K562 (cell line): Measurements from ENCODE around the gene DIP2B. TPM values are rescaled to one million over a fixed set of nuclear protein-coding genes. Genes with fewer than 3 reads are reported as not detected.

Experiments
- ATAC-seq: fragments of 200-7000 bp; cut with Tn5 transposase; 3 replicates; pipeline ENCODE4 v1.9.1; 2020; ENCODE audit warnings: moderate library complexity
- BruUV-seq: library from RNA; stranded (reverse); fragments of 400-500 nt; replicated peaks from 2 replicates; lab custom pipeline; 2021; lab: Mats Ljungman, UMichigan
- CTCF ChIA-PET: fragments of 300-600 bp; formaldehyde crosslinking; extraction: SDS; loops from one replicate; lab custom pipeline; 2021; ENCODE audit warnings: low intra/inter-chr PET ratio; lab: Yijun Ruan, JAX
- POLR2A ChIA-PET: fragments of 300-600, 350-650 bp; sonication (Branson Sonifier 250); formaldehyde crosslinking; extraction: SDS; loops from one replicate; lab custom pipeline; 2021; ENCODE audit warnings: antibody characterized with exemption, inconsistent platforms; lab: Yijun Ruan, JAX
- DNase-seq, 4 experiments: peaks; one replicate each; pipeline versions ENCODE4 v3.0.0 to v3.0.0-alpha.2; 2011 to 2018; ENCODE audit warnings: low spot score in 3 of 4, mixed read lengths in 3 of 4; ENCODE audit errors: extremely low read depth in 1 of 4
- FAIRE-seq: peaks from 2 replicates; lab custom pipeline; 2011; peaks lifted over from hg19 to GRCh38; lab: Jason Lieb, UNC
- H2AFZ ChIP-seq: 2 replicates; pipeline ENCODE4 v1.6.0; 2011; ENCODE audit warnings: low read depth, low read length, control low read depth, inconsistent platforms
- H3K27ac ChIP-seq: fragments of 200-600 bp; 3 replicates; pipeline ENCODE4 v1.8.0; 2011; ENCODE audit warnings: low read depth, mild to moderate bottlenecking, control low read depth, inconsistent platforms, low read length, moderate library complexity, mixed read lengths; ENCODE audit errors: extremely low read depth
- H3K27me3 ChIP-seq, 2 experiments: fragments of 300-600 bp in 1 of 2; 2 replicates in 1 of 2; 3 replicates in 1 of 2; pipeline versions ENCODE4 v1.6.0 to v1.8.0; 2011; ENCODE audit warnings: inconsistent platforms in 2 of 2, low read length in 2 of 2, mild to moderate bottlenecking in 1 of 2, mixed read lengths in 1 of 2, moderate library complexity in 1 of 2; ENCODE audit not compliant: control insufficient read depth in 2 of 2, insufficient read depth in 2 of 2
- H3K36me3 ChIP-seq: fragments of 300-600 bp; 3 replicates; pipeline ENCODE4 v1.8.0; 2011; ENCODE audit warnings: mild to moderate bottlenecking, low read length, inconsistent platforms; ENCODE audit not compliant: control insufficient read depth, insufficient read depth
- H3K4me1 ChIP-seq, 2 experiments: fragments of 200-600 bp in 1 of 2; replicated peaks in 1 of 2; 2 replicates in 1 of 2; 3 replicates in 1 of 2; pipeline versions ENCODE4 v1.5.1 to v1.8.0; 2011; ENCODE audit warnings: inconsistent platforms in 2 of 2, low read length in 2 of 2, mild to moderate bottlenecking in 1 of 2, mixed read lengths in 1 of 2, moderate library complexity in 1 of 2; ENCODE audit not compliant: control insufficient read depth in 2 of 2, insufficient read depth in 2 of 2
- H3K4me2 ChIP-seq: 2 replicates; pipeline ENCODE4 v1.6.1; 2011; ENCODE audit warnings: low read length, control low read depth, inconsistent platforms, mixed read lengths; ENCODE audit not compliant: insufficient read depth
- H3K4me3 ChIP-seq: fragments of 200-600 bp; sonication (generic), shearing (Covaris generic); 2 replicates; pipeline ENCODE4 v1.5.1; 2016; ENCODE audit warnings: control low read depth, inconsistent platforms
- H3K79me2 ChIP-seq: fragments of 200-600 bp; 3 replicates; pipeline ENCODE4 v1.8.0; 2011; ENCODE audit warnings: low read length, inconsistent platforms; ENCODE audit not compliant: control insufficient read depth, insufficient read depth
- H3K9ac ChIP-seq, 2 experiments: 2 replicates each; pipeline versions ENCODE4 v1.6.0 to v1.6.1; 2011; ENCODE audit warnings: low read depth in 2 of 2, low read length in 2 of 2, control low read depth in 1 of 2, inconsistent platforms in 1 of 2, mild to moderate bottlenecking in 1 of 2, mixed read lengths in 1 of 2; ENCODE audit not compliant: insufficient read depth in 1 of 2
- H3K9me1 ChIP-seq: one replicate; pipeline ENCODE4 v1.6.0; 2011; ENCODE audit warnings: inconsistent platforms, mild to moderate bottlenecking, low read length, moderate library complexity; ENCODE audit not compliant: control insufficient read depth, insufficient read depth
- H3K9me3 ChIP-seq: replicated peaks from 2 replicates; pipeline ENCODE4 v1.5.1; 2011; ENCODE audit warnings: low read depth, low read length, inconsistent platforms; ENCODE audit not compliant: control insufficient read depth, insufficient read depth
- H4K20me1 ChIP-seq: replicated peaks from 2 replicates; pipeline ENCODE4 v1.6.1; 2011; ENCODE audit warnings: low read length, inconsistent platforms, mixed read lengths; ENCODE audit not compliant: control insufficient read depth, insufficient read depth
- ARNT ChIP-seq, 2 experiments: fragments of 450-650 bp; IDR thresholded peaks; 2 replicates each; pipeline ENCODE4 v1.6.1; 2016; ENCODE audit warnings: mild to moderate bottlenecking in 1 of 2
- EHMT2 ChIP-seq: fragments of 450-650 bp; IDR thresholded peaks from 2 replicates; pipeline ENCODE4 v1.6.1; 2018; ENCODE audit warnings: antibody characterized with exemption
- MYBL2 ChIP-seq, 2 experiments: fragments of 450-650 bp in 1 of 2; sonication (generic) in 1 of 2; formaldehyde crosslinking in 1 of 2; IDR thresholded peaks; 2 replicates each; pipeline versions ENCODE4 v1.6.1 to v1.8.1; 2017 to 2022; ENCODE audit warnings: borderline replicate concordance in 1 of 2, inconsistent platforms in 1 of 2, low read depth in 1 of 2, mild to moderate bottlenecking in 1 of 2, missing genetic modification reagents in 1 of 2, moderate library complexity in 1 of 2
- POLR2B ChIP-seq: fragments of 450-650 bp; IDR thresholded peaks from 2 replicates; pipeline ENCODE4 v1.6.1; 2018; ENCODE audit warnings: low read depth; ENCODE audit not compliant: partially characterized antibody
- YY1 ChIP-seq, 3 experiments: IDR thresholded peaks; 2 replicates each; pipeline ENCODE4 v1.6.1; 2011; ENCODE audit warnings: low read length in 2 of 3, mild to moderate bottlenecking in 2 of 3, moderate library complexity in 2 of 3, borderline replicate concordance in 1 of 3, control low read depth in 1 of 3, low read depth in 1 of 3; ENCODE audit not compliant: insufficient read depth in 3 of 3, insufficient replicate concordance in 2 of 3, control insufficient read depth in 1 of 3, insufficient read length in 1 of 3; ENCODE audit errors: extremely low read depth in 1 of 3
- WGBS: fragments of 100-300 bp; shearing (Covaris generic); methylation state at CpG from one replicate; pipeline ENCODE4 v1.1.6; 2016; ENCODE audit warnings: low coverage, mixed read lengths; ENCODE audit not compliant: insufficient coverage; ENCODE audit errors: missing lambda C conversion rate; 5-methylcytosine and 5-hydroxymethylcytosine counted together
- in situ Hi-C: fragments of 300-500 bp; cut with MboI; formaldehyde crosslinking; loops from 4 replicates; pipeline ENCODE4 v1.15.0; 2018; ENCODE audit warnings: inconsistent platforms, mixed read lengths
- intact Hi-C: fragments of 100-400 bp; cut with micrococcal nuclease; formaldehyde crosslinking; loops from 2 replicates; pipeline ENCODE4 v1.14.2; 2022
- polyA plus RNA-seq, 8 experiments: library from polyadenylated mRNA; depleted of rRNA in 4 of 8; stranded (reverse) in 5 of 8; unstranded in 3 of 8; fragments of >200 nt; fragmentation: Nextera tagmentation in 2 of 8; fragmentation: Illumina TruSeq in 1 of 8; extraction: Ambion mirVana in 2 of 8; extraction: Trizol in 1 of 8; gene quantifications; 2 replicates each; pipeline versions ENCODE4 v1.2.1 to v1.2.3, GENCODE V29; 2011 to 2014; ENCODE audit warnings: inconsistent platforms in 1 of 8, missing spikeins in 1 of 8
- total RNA-seq, 7 experiments: library from RNA; depleted of rRNA in 6 of 7; stranded (reverse); fragments of >200 nt in 6 of 7; fragmentation: Illumina TruSeq in 2 of 7; extraction: Trizol in 2 of 7; gene quantifications; 2 replicates each; pipeline versions ENCODE4 v1.2.1 to v1.2.3, GENCODE V29; 2011 to 2021; ENCODE audit warnings: low replicate concordance in 1 of 7
- TF ChIP-seq, protein P1 (sequence below), 2 experiments: fragments of 450-650 bp; formaldehyde crosslinking in 1 of 2; IDR thresholded peaks; 2 replicates each; pipeline versions ENCODE4 v1.4.0 to v1.6.1; 2014 to 2020; ENCODE audit warnings: mild to moderate bottlenecking in 2 of 2, borderline replicate concordance in 1 of 2, low read depth in 1 of 2

Gene DIP2B
- total and polyA plus RNA-seq, 9 of the 15 experiments (the other 6 are each of a cell fraction or from before 2014, with no cell fraction given): 4.6 to 26.1 (median 18.8) TPM

DNA sequence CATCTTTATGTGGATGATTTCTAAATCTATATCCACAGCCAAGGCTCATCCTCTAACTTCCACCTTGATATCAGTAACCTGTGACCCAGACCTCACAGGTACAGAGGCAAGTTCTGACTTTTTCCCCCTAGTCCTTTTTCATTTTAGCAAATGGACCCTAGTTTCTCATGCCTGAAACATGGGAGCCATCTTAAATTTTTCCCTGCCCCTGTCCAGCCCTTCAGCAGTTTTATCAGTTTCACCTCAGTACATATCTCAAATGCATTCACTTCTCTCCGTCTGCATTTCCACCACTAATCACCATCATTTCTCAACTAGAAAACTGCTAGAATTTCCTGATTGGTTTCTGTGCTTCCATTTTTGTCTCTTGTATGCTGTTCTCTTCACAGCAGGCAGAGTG is 79.3 kb downstream of the DIP2B start:
- H3K79me2 ChIP-seq: peaks cover 47% of the 10 kb centered on the region
- CTCF ChIA-PET: no interaction called here
- no peaks in the 10 kb centered on the region for H3K9me3 ChIP-seq
- H3K27ac ChIP-seq: no peak overlapping the region
- no peaks in the 10 kb centered on the region for H3K9me1 ChIP-seq
- H3K9ac ChIP-seq: no peak overlapping the region
- H3K36me3 ChIP-seq: peaks cover 2% of the 10 kb centered on the region; the same call in 1 of the 3 replicates
- 16% methylated on average over 1 of the region's 1 CpG for WGBS
- no peaks in the 10 kb centered on the region for H4K20me1 ChIP-seq
- no peak overlapping the region for H3K4me3 ChIP-seq
- H3K4me1 ChIP-seq: peaks cover 3 to 18% of the 10 kb centered on the region in 2 experiments
- BruUV-seq: no TSS peak
- POLR2A ChIA-PET: no interaction called here
- intact Hi-C loops (no loop called here), in situ Hi-C loops (no loop called here)
- ATAC-seq (no peak), FAIRE-seq (no peak), DNase-seq (no peak)
- TF ChIP-seq ARNT (IDR thresholded peaks at IDR 0.05) (no peak), YY1 (IDR thresholded peaks at IDR 0.05; ENCODE audit: borderline replicate concordance in 1 of 3, control insufficient read depth in 1 of 3, extremely low read depth in 1 of 3, insufficient read depth in 3 of 3, insufficient read length in 1 of 3, insufficient replicate concordance in 2 of 3, low read depth in 1 of 3, low read length in 2 of 3) (peak in 1 of 3 experiments; percentile 50), MYBL2 (IDR thresholded peaks at IDR 0.05; ENCODE audit: low read depth) (no peak), MYBL2 (CRISPR knock-in tag; IDR thresholded peaks at IDR 0.05; ENCODE audit: borderline replicate concordance) (no peak), EHMT2 (0 out of 2 replicates have a peak, but pooled peaks have one; percentile 59), POLR2B (no peak)
- TF ChIP-seq, protein P1, sequence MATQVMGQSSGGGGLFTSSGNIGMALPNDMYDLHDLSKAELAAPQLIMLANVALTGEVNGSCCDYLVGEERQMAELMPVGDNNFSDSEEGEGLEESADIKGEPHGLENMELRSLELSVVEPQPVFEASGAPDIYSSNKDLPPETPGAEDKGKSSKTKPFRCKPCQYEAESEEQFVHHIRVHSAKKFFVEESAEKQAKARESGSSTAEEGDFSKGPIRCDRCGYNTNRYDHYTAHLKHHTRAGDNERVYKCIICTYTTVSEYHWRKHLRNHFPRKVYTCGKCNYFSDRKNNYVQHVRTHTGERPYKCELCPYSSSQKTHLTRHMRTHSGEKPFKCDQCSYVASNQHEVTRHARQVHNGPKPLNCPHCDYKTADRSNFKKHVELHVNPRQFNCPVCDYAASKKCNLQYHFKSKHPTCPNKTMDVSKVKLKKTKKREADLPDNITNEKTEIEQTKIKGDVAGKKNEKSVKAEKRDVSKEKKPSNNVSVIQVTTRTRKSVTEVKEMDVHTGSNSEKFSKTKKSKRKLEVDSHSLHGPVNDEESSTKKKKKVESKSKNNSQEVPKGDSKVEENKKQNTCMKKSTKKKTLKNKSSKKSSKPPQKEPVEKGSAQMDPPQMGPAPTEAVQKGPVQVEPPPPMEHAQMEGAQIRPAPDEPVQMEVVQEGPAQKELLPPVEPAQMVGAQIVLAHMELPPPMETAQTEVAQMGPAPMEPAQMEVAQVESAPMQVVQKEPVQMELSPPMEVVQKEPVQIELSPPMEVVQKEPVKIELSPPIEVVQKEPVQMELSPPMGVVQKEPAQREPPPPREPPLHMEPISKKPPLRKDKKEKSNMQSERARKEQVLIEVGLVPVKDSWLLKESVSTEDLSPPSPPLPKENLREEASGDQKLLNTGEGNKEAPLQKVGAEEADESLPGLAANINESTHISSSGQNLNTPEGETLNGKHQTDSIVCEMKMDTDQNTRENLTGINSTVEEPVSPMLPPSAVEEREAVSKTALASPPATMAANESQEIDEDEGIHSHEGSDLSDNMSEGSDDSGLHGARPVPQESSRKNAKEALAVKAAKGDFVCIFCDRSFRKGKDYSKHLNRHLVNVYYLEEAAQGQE (IDR thresholded peaks at IDR 0.05; ENCODE audit: borderline replicate concordance): peak; percentile 88
- TF ChIP-seq, protein P1 (CRISPR knock-in tag; IDR thresholded peaks at IDR 0.05; ENCODE audit: low read depth): no peak
- H3K4me2 ChIP-seq: no peak overlapping the region
- H3K27me3 ChIP-seq: no peaks in the 10 kb centered on the region
- H2AFZ ChIP-seq: no peak overlapping the region
